Transverse colon (tissue), 4 donors: ENCODE results near the gene ETNPPL. TPM values are rescaled to one million over a fixed set of nuclear protein-coding genes. Genes with fewer than 3 reads are reported as not detected.

Source experiments
- DNase-seq: peaks from one replicate; pipeline ENCODE4 v3.0.0-alpha.2; 2019
- H3K27ac ChIP-seq, 4 donors: fragments of 200-600 bp; sonication (generic); 2 replicates each; pipeline ENCODE4 v1.5.1; 2016 to 2018; ENCODE audit warnings: inconsistent platforms in 4 of 4
- H3K27me3 ChIP-seq: fragments of 200-600 bp; sonication (generic); 2 replicates; pipeline ENCODE4 v1.5.1; 2017; ENCODE audit warnings: inconsistent platforms
- H3K36me3 ChIP-seq, 4 donors: fragments of 200-600 bp; sonication (generic); 2 replicates each; pipeline ENCODE4 v1.5.1; 2017 to 2019; ENCODE audit warnings: inconsistent platforms in 4 of 4
- H3K4me1 ChIP-seq, 4 donors: fragments of 200-600 bp; sonication (generic); 2 replicates each; pipeline ENCODE4 v1.5.1; 2017 to 2020; ENCODE audit warnings: inconsistent platforms in 4 of 4
- H3K4me3 ChIP-seq, 4 donors: fragments of 200-600 bp; sonication (generic); 1 replicate in 1 of 4; 2 replicates in 3 of 4; pipeline versions ENCODE4 v1.5.1 to v1.6.1; 2017 to 2019; ENCODE audit warnings: inconsistent platforms in 4 of 4
- H3K9me3 ChIP-seq, 2 donors: fragments of 200-600 bp; sonication (generic); 2 replicates each; pipeline ENCODE4 v1.5.1; 2017 to 2019; ENCODE audit warnings: inconsistent platforms in 2 of 2
- EP300 ChIP-seq: sonication (generic); formaldehyde crosslinking; IDR thresholded peaks from one replicate; pipeline ENCODE4 v1.6.1; 2017; ENCODE audit warnings: antibody characterized with exemption, low read depth
- POLR2A ChIP-seq: fragments of 450-650 bp; IDR thresholded peaks from one replicate; pipeline ENCODE4 v1.6.1; 2016; ENCODE audit warnings: antibody characterized with exemption, mild to moderate bottlenecking, moderate library complexity
- POLR2AphosphoS5 ChIP-seq, 3 donors: sonication (generic); formaldehyde crosslinking; IDR thresholded peaks; one replicate each; pipeline ENCODE4 v1.6.1; 2016; ENCODE audit warnings: antibody characterized with exemption in 3 of 3
- WGBS, 2 donors: methylation state at CpG; one replicate each; pipeline ENCODE4 v1.1.5; 2018; ENCODE audit warnings: low coverage in 1 of 2; 5-methylcytosine and 5-hydroxymethylcytosine counted together
- in situ Hi-C, 4 donors: fragments of 200-750 bp; cut with MboI; loops; one replicate each; pipeline versions ENCODE4 v1.15.0 to v1.15.1; 2017; ENCODE audit warnings: low sequenced_read_pairs in 3 of 4, low pct_ligation_motif_present in 1 of 4, low pct_unique_long_range_greater_than_20kb in 1 of 4
- intact Hi-C: fragments of 100-400 bp; cut with DNase I; formaldehyde crosslinking; loops from one replicate; pipeline ENCODE4 v1.15.1; 2023; ENCODE audit warnings: low total_unique reads
- total RNA-seq, 4 donors: library from RNA; depleted of rRNA; stranded (reverse); fragments of >200 nt; gene quantifications; one replicate each; pipeline ENCODE4 v1.1.0, GENCODE V29; 2016
- TF ChIP-seq, protein P1 (sequence below), 5 experiments: fragments of 200-600 bp in 3 of 5; fragments of 450-650 bp in 2 of 5; sonication (generic) in 3 of 5; IDR thresholded peaks; 1 replicate in 2 of 5; 2 replicates in 3 of 5; pipeline ENCODE4 v1.5.1; 2016 to 2017; ENCODE audit warnings: antibody characterized with exemption in 5 of 5, inconsistent platforms in 3 of 5, mild to moderate bottlenecking in 2 of 5, moderate library complexity in 1 of 5

Gene ETNPPL
- total RNA-seq, 4 donors from 2014 or later = not detected

DNA sequence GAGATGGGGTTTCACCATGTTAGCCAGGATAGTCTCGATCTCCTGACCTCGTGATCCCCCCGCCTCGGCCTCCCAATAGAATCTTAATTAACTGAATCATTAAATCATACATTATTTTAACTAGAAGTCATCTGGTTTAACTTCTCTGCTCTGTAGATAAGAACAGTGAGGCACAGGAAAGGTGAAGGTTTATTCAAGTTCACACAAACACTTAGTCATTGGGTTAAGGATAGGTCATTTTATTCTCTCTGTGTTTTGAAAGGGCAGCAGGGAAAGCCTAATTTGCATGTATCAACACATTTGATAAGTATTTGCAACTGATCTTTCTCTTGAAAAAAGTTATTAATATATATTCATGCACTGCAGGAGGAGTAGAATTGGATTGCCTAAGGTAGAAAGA is 1.1 kb upstream of the ETNPPL start:
- intact Hi-C loops = no loop called here
- TF ChIP-seq POLR2AphosphoS5 (IDR thresholded peaks at IDR 0.05) = no peak
- no peak for TF ChIP-seq EP300
- no peak for TF ChIP-seq POLR2A
- TF ChIP-seq, protein P1, sequence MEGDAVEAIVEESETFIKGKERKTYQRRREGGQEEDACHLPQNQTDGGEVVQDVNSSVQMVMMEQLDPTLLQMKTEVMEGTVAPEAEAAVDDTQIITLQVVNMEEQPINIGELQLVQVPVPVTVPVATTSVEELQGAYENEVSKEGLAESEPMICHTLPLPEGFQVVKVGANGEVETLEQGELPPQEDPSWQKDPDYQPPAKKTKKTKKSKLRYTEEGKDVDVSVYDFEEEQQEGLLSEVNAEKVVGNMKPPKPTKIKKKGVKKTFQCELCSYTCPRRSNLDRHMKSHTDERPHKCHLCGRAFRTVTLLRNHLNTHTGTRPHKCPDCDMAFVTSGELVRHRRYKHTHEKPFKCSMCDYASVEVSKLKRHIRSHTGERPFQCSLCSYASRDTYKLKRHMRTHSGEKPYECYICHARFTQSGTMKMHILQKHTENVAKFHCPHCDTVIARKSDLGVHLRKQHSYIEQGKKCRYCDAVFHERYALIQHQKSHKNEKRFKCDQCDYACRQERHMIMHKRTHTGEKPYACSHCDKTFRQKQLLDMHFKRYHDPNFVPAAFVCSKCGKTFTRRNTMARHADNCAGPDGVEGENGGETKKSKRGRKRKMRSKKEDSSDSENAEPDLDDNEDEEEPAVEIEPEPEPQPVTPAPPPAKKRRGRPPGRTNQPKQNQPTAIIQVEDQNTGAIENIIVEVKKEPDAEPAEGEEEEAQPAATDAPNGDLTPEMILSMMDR (IDR thresholded peaks at IDR 0.05) = no peak

DNA sequence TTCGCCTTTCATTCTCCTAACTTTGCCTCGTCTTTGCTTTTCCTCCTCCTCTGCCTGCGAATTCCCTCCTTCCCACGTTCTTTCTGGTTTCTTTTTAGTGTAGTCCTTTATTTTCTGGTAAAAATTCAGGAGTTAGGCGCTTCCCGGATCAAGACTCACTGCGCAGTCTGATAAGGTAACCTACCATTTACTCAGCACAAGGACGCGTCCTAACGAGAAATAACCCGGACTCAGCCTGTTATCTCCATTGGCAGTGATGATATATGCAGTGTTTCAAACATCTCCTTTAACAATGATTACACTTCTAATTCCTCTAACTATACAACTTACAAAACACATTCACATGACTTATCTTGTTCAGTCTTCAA is 357 bp upstream of the ETNPPL start:
- peaks cover 58% of the 10 kb centered on the region for H3K27me3 ChIP-seq
- intact Hi-C loops (no loop called here), in situ Hi-C loops (no loop called here)
- 31% methylated on average over 11 of the region's 11 CpGs; no CpG with 5 or more reads in 1 of the 2 donors for WGBS, 2 donors
- peaks cover 0 to 11% (median 7%) of the 10 kb centered on the region in 4 donors for H3K4me1 ChIP-seq
- no peaks in the 10 kb centered on the region for H3K9me3 ChIP-seq
- no peak overlapping the region for H3K27ac ChIP-seq
- no peaks in the 10 kb centered on the region for H3K36me3 ChIP-seq
- peak overlapping the region in 3 of 4 donors; percentile 21 to 54 (median 38) for H3K4me3 ChIP-seq
- no peak for TF ChIP-seq EP300
- no peak for TF ChIP-seq POLR2AphosphoS5 (IDR thresholded peaks at IDR 0.05)
- TF ChIP-seq, protein P1 (IDR thresholded peaks at IDR 0.05) = no peak
- no peak for TF ChIP-seq POLR2A
- no peak for DNase-seq

More for the DNA sequence above, 1.1 kb upstream of the ETNPPL start:
- 95% methylated on average over 4 of the region's 4 CpGs; no CpG with 5 or more reads in 1 of the 2 donors for WGBS, 2 donors
- no peak overlapping the region for H3K4me3 ChIP-seq
- H3K4me1 ChIP-seq = peaks cover 0 to 11% (median 7%) of the 10 kb centered on the region in 4 donors
- DNase-seq = no peak
- in situ Hi-C loops = no loop called here
- H3K9me3 ChIP-seq = no peaks in the 10 kb centered on the region
- no peaks in the 10 kb centered on the region for H3K36me3 ChIP-seq
- peaks cover 50% of the 10 kb centered on the region for H3K27me3 ChIP-seq
- no peak overlapping the region for H3K27ac ChIP-seq

DNA sequence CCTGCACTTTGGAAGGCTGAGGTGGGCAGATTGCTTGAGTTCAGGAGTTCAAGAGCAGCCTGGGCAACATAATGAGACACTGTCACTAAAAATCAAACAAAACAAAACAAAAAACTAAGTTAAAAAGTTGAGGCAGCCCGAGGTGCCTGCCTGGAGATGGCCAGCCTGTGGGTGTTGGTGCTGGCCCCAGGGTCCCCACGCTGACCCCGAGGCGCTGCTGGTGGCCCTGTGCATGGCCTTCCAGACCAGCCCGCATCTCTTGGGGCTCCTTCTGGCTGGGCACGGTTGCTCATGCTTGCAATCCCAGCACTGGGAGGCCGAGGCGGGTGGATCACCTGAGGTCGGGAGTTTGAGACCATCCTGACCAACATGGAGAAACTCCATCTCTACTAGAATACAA is 4.4 kb downstream of the ETNPPL start:
- in situ Hi-C loops = no loop called here
- 93% methylated on average over 9 of the region's 9 CpGs; no CpG with 5 or more reads in 1 of the 2 donors for WGBS, 2 donors
- Histone ChIP-seq H3K4me3 (no peak overlapping the region), H3K27me3 (peaks cover 49% of the 10 kb centered on the region), H3K4me1 (peaks cover 0 to 11% (median 7%) of the 10 kb centered on the region in 4 donors), H3K36me3 (no peaks in the 10 kb centered on the region), H3K9me3 (no peaks in the 10 kb centered on the region), H3K27ac (no peak overlapping the region)
- intact Hi-C loops = no loop called here
- no peak for DNase-seq
- TF ChIP-seq, protein P1 (IDR thresholded peaks at IDR 0.05) = no peak
- no peak for TF ChIP-seq POLR2AphosphoS5 (IDR thresholded peaks at IDR 0.05)
- no peak for TF ChIP-seq POLR2A
- no peak for TF ChIP-seq EP300

DNA sequence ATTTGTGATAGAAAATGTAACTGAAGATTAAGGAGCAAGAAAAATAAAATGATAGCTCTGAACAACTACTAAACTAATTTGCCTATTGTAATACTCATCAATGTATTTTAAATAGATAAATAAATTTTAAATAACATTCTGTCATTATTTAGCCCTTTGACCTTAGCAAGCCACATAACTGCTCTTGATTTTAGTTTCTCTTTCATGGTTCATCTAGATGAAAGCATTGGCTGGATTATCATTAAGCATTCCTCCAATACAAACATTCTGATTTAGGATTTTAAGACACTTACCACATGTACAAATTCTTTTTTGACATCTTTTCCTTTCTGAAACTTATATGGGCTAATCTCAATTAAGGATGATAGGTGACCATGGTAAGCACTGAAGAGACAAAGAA is 8.5 kb downstream of the ETNPPL start:
- no peaks in the 10 kb centered on the region for H3K4me1 ChIP-seq
- H3K27ac ChIP-seq = no peak overlapping the region
- in situ Hi-C loops (no loop called here), intact Hi-C loops (no loop called here)
- H3K4me3 ChIP-seq = no peak overlapping the region
- no peaks in the 10 kb centered on the region for H3K9me3 ChIP-seq
- H3K27me3 ChIP-seq = peaks cover 11% of the 10 kb centered on the region
- TF ChIP-seq, protein P1 (IDR thresholded peaks at IDR 0.05) = no peak
- TF ChIP-seq POLR2AphosphoS5 (IDR thresholded peaks at IDR 0.05) (no peak), POLR2A (no peak), EP300 (no peak)
- DNase-seq = no peak
- H3K36me3 ChIP-seq = no peaks in the 10 kb centered on the region
